ENCODE data around the gene SP140L. TPM values are rescaled to one million over a fixed set of nuclear protein-coding genes. Genes with fewer than 3 reads are reported as not detected.
A peak's percentile ranks its signal among the peaks of the same experiment; 100 is the strongest.

The SP140L gene
- total RNA-seq, 3 donors from 2014 or later = 8.5 to 56.1 (median 17.4) TPM

- DNase-seq (ENCODE audit: low spot score in 2 of 2) = no peak
- Histone ChIP-seq H3K27me3 (no peaks in the 10 kb centered on the region), H3K4me1 (no peaks in the 10 kb centered on the region), H3K9me3 (peaks cover 0 to 14% of the 10 kb centered on the region in 2 donors), H3K36me3 (no peaks in the 10 kb centered on the region), H3K27ac (no peak overlapping the region), H3K4me3 (no peak overlapping the region)
- TF ChIP-seq CTCF (IDR thresholded peaks at IDR 0.05) = no peak
- no peak for TF ChIP-seq POLR2AphosphoS5 (IDR thresholded peaks at IDR 0.05)
- no peak for TF ChIP-seq POLR2A (IDR thresholded peaks at IDR 0.05)
- intact Hi-C loops (cut with DNase I; ENCODE audit: low total_unique reads) = no loop called here
Observed at GRCh38 chr2:230325316-230326243, 1.4 kb upstream of the SP140L start.

- H3K9me3 ChIP-seq = peaks cover 0 to 9% of the 10 kb centered on the region in 2 donors
- intact Hi-C loops (cut with DNase I; ENCODE audit: low total_unique reads) = no loop called here
- peak overlapping the region; percentile 45 to 66 (median 48) for H3K4me3 ChIP-seq
- H3K36me3 ChIP-seq = no peaks in the 10 kb centered on the region
- peak overlapping the region; percentile 80 to 88 for H3K27ac ChIP-seq
- no peak for TF ChIP-seq POLR2A (IDR thresholded peaks at IDR 0.05)
- no peak for TF ChIP-seq POLR2AphosphoS5 (IDR thresholded peaks at IDR 0.05)
- TF ChIP-seq CTCF (IDR thresholded peaks at IDR 0.05) = no peak
- no peaks in the 10 kb centered on the region for H3K4me1 ChIP-seq
- DNase-seq (ENCODE audit: low spot score in 2 of 2) = no peak
- H3K27me3 ChIP-seq = no peaks in the 10 kb centered on the region
Observed at GRCh38 chr2:230327418-230328154, 593 bp downstream of the SP140L start.

GRCh38 chr2:230328155-230328458 lies 1.1 kb downstream of the SP140L start:
- intact Hi-C loops (cut with DNase I; ENCODE audit: low total_unique reads) = no loop called here

GRCh38 chr2:230329946-230330605 lies 3.1 kb downstream of the SP140L start:
- H3K4me3 ChIP-seq = no peak overlapping the region
- H3K27ac ChIP-seq = no peak overlapping the region
- TF ChIP-seq POLR2A (IDR thresholded peaks at IDR 0.05) (no peak), POLR2AphosphoS5 (IDR thresholded peaks at IDR 0.05) (no peak), CTCF (IDR thresholded peaks at IDR 0.05) (no peak)

More at GRCh38 chr2:230328155-230328458, 1.1 kb downstream of the SP140L start:
- Histone ChIP-seq H3K4me1 (no peaks in the 10 kb centered on the region), H3K27me3 (no peaks in the 10 kb centered on the region), H3K27ac (peak overlapping the region in 1 of 2 donors; percentile 80), H3K9me3 (peaks cover 0 to 4% of the 10 kb centered on the region in 2 donors), H3K4me3 (no peak overlapping the region), H3K36me3 (no peaks in the 10 kb centered on the region)
- no peak for DNase-seq (ENCODE audit: low spot score in 2 of 2)
- TF ChIP-seq POLR2A (IDR thresholded peaks at IDR 0.05) (no peak), POLR2AphosphoS5 (IDR thresholded peaks at IDR 0.05) (no peak), CTCF (IDR thresholded peaks at IDR 0.05) (no peak)

More at GRCh38 chr2:230329946-230330605, 3.1 kb downstream of the SP140L start:
- no peaks in the 10 kb centered on the region for H3K4me1 ChIP-seq
- DNase-seq (ENCODE audit: low spot score in 2 of 2) = no peak
- intact Hi-C loops (cut with DNase I; ENCODE audit: low total_unique reads) = no loop called here
- no peaks in the 10 kb centered on the region for H3K27me3 ChIP-seq
- H3K9me3 ChIP-seq = no peaks in the 10 kb centered on the region
- H3K36me3 ChIP-seq = no peaks in the 10 kb centered on the region
